IMR-90 (cell line): Measurements from ENCODE around the gene KCNH5. TPM values are rescaled to one million over a fixed set of nuclear protein-coding genes. Genes with fewer than 3 reads are reported as not detected.

Experiments
- ATAC-seq: fragments of 200-7000 bp; cut with Tn5 transposase; 2 replicates; pipeline ENCODE4 v1.9.1; 2020; ENCODE audit warnings: low read depth, mild to moderate bottlenecking, moderate library complexity
- BruUV-seq: library from RNA; stranded (reverse); fragments of 400-500 nt; replicated peaks from 2 replicates; lab custom pipeline; 2021; lab: Mats Ljungman, UMichigan
- CTCF ChIA-PET: fragments of 300-600 bp; formaldehyde crosslinking; extraction: SDS; loops from one replicate; lab custom pipeline; 2021; ENCODE audit warnings: antibody characterized with exemption; lab: Yijun Ruan, JAX
- POLR2A ChIA-PET: fragments of 300-600 bp; sonication (Branson Sonifier 250); formaldehyde crosslinking; loops from one replicate; lab custom pipeline; 2022; ENCODE audit warnings: antibody characterized with exemption; ENCODE audit not compliant: unreplicated experiment; lab: Charles Lee
- DNase-seq: peaks from one replicate; pipeline ENCODE4 v3.0.0; 2013
- H2AFZ ChIP-seq: replicated peaks from 2 replicates; pipeline ENCODE3; 2013; ENCODE audit warnings: low read length, mild to moderate bottlenecking; ENCODE audit not compliant: poor library complexity
- H2AK5ac ChIP-seq: 2 replicates; pipeline ENCODE4 v1.6.1; 2013; ENCODE audit warnings: low read depth, low read length, inconsistent platforms
- H2AK9ac ChIP-seq: replicated peaks from 2 replicates; pipeline ENCODE3; 2013; ENCODE audit warnings: mild to moderate bottlenecking, low read depth, low read length, moderate library complexity; ENCODE audit not compliant: poor library complexity
- H2BK120ac ChIP-seq: 2 replicates; pipeline ENCODE4 v1.6.1; 2013; ENCODE audit warnings: low read depth, low read length, inconsistent platforms
- H2BK15ac ChIP-seq: 3 replicates; pipeline ENCODE4 v1.6.1; 2013; ENCODE audit warnings: low read depth, low read length, inconsistent platforms
- H2BK20ac ChIP-seq: 2 replicates; pipeline ENCODE4 v1.6.1; 2013; ENCODE audit warnings: low read depth, mild to moderate bottlenecking, inconsistent platforms, low read length, moderate library complexity
- H2BK5ac ChIP-seq: 2 replicates; pipeline ENCODE4 v1.6.1; 2013; ENCODE audit warnings: mild to moderate bottlenecking, low read depth, low read length, inconsistent platforms; ENCODE audit not compliant: poor library complexity, severe bottlenecking
- H3K14ac ChIP-seq: replicated peaks from 2 replicates; pipeline ENCODE4 v1.6.1; 2013; ENCODE audit warnings: low read depth, low read length, inconsistent platforms
- H3K18ac ChIP-seq: 2 replicates; pipeline ENCODE4 v1.6.1; 2013; ENCODE audit warnings: low read depth, low read length, control low read depth
- H3K23ac ChIP-seq: 2 replicates; pipeline ENCODE4 v1.6.1; 2013; ENCODE audit warnings: low read depth, low read length, inconsistent platforms
- H3K27ac ChIP-seq: 2 replicates; pipeline ENCODE4 v1.5.1; 2013; ENCODE audit warnings: mild to moderate bottlenecking, control low read depth, low read length; ENCODE audit not compliant: insufficient read depth
- H3K27me3 ChIP-seq: 2 replicates; pipeline ENCODE4 v1.6.1; 2013; ENCODE audit warnings: low read length; ENCODE audit not compliant: control insufficient read depth, insufficient read depth
- H3K36me3 ChIP-seq: 2 replicates; pipeline ENCODE4 v1.6.1; 2013; ENCODE audit warnings: low read length, mixed read lengths; ENCODE audit not compliant: control insufficient read depth, insufficient read depth
- H3K4ac ChIP-seq: 2 replicates; pipeline ENCODE4 v1.6.1; 2013; ENCODE audit warnings: low read depth, low read length, inconsistent platforms
- H3K4me1 ChIP-seq: 2 replicates; pipeline ENCODE4 v1.6.1; 2013; ENCODE audit warnings: low read length, mixed read lengths; ENCODE audit not compliant: control insufficient read depth, insufficient read depth
- H3K4me2 ChIP-seq: 2 replicates; pipeline ENCODE4 v1.6.1; 2013; ENCODE audit warnings: low read depth, mild to moderate bottlenecking, control low read depth, low read length, moderate library complexity
- H3K4me3 ChIP-seq: 2 replicates; pipeline ENCODE4 v1.5.1; 2013; ENCODE audit warnings: low read depth, mild to moderate bottlenecking, control low read depth, low read length, moderate library complexity; ENCODE audit not compliant: insufficient read depth
- H3K56ac ChIP-seq: 2 replicates; pipeline ENCODE4 v1.6.1; 2013; ENCODE audit warnings: low read length, inconsistent platforms; ENCODE audit not compliant: insufficient read depth; ENCODE audit errors: extremely low read depth
- H3K79me1 ChIP-seq, 2 experiments: 2 replicates each; pipeline ENCODE4 v1.6.1; 2013; ENCODE audit warnings: low read length in 2 of 2, inconsistent platforms in 1 of 2, low read depth in 1 of 2
- H3K9ac ChIP-seq: 2 replicates; pipeline ENCODE4 v1.6.1; 2013; ENCODE audit warnings: low read depth, low read length, control low read depth
- H3K9me1 ChIP-seq: 2 replicates; pipeline ENCODE4 v1.6.1; 2013; ENCODE audit warnings: low read length, inconsistent platforms; ENCODE audit not compliant: insufficient read depth
- H3K9me3 ChIP-seq: 2 replicates; pipeline ENCODE4 v1.6.1; 2013; ENCODE audit warnings: low read length; ENCODE audit not compliant: control insufficient read depth, insufficient read depth
- H4K20me1 ChIP-seq: 2 replicates; pipeline ENCODE4 v1.6.1; 2013; ENCODE audit warnings: low read length, inconsistent platforms; ENCODE audit not compliant: insufficient read depth
- H4K5ac ChIP-seq: 2 replicates; pipeline ENCODE4 v1.6.1; 2013; ENCODE audit warnings: mild to moderate bottlenecking, low read depth, low read length, control low read depth
- H4K8ac ChIP-seq, 2 experiments: 2 replicates each; pipeline ENCODE4 v1.6.1; 2013; ENCODE audit warnings: low read depth in 2 of 2, low read length in 2 of 2, control low read depth in 1 of 2, inconsistent platforms in 1 of 2
- H4K91ac ChIP-seq: 2 replicates; pipeline ENCODE4 v1.6.1; 2013; ENCODE audit warnings: low read depth, low read length, inconsistent platforms; ENCODE audit not compliant: insufficient read depth
- BHLHE40 ChIP-seq: fragments of 150-350 bp; IDR thresholded peaks from 2 replicates; pipeline ENCODE4 v1.6.1; 2016; ENCODE audit warnings: mild to moderate bottlenecking, low read depth, low read length
- CEBPB ChIP-seq: IDR thresholded peaks from 2 replicates; pipeline ENCODE4 v1.6.1; 2012; ENCODE audit warnings: low read depth, low read length, improper control_type of control experiment
- CHD1 ChIP-seq: IDR thresholded peaks from 2 replicates; pipeline ENCODE4 v1.6.1; 2012; ENCODE audit warnings: low read depth, low read length, improper control_type of control experiment
- CTCF ChIP-seq: conservative IDR thresholded peaks from 2 replicates; pipeline ENCODE4 v1.5.1; 2012; ENCODE audit warnings: mild to moderate bottlenecking, low read depth, low read length, improper control_type of control experiment
- FOS ChIP-seq: fragments of 150-350 bp; IDR thresholded peaks from 2 replicates; pipeline ENCODE4 v1.6.1; 2016; ENCODE audit warnings: low read depth, low read length
- MAZ ChIP-seq: IDR thresholded peaks from 2 replicates; pipeline ENCODE4 v1.6.1; 2012; ENCODE audit warnings: low read depth, mild to moderate bottlenecking, low read length, improper control_type of control experiment, moderate library complexity, borderline replicate concordance
- MXI1 ChIP-seq: IDR thresholded peaks from 2 replicates; pipeline ENCODE4 v1.6.1; 2012; ENCODE audit warnings: low read depth, mild to moderate bottlenecking, low read length, moderate library complexity, borderline replicate concordance
- NFE2L2 ChIP-seq: fragments of 150-350 bp; IDR thresholded peaks from 2 replicates; pipeline ENCODE4 v1.6.1; 2016; ENCODE audit warnings: low read depth, mild to moderate bottlenecking, low read length
- RAD21 ChIP-seq: IDR thresholded peaks from 2 replicates; pipeline ENCODE4 v1.6.1; 2012; ENCODE audit warnings: low read length, improper control_type of control experiment
- RCOR1 ChIP-seq: IDR thresholded peaks from 2 replicates; pipeline ENCODE4 v1.6.1; 2012; ENCODE audit warnings: mild to moderate bottlenecking, low read length, improper control_type of control experiment; ENCODE audit not compliant: insufficient replicate concordance
- RFX5 ChIP-seq: IDR thresholded peaks from 2 replicates; pipeline ENCODE4 v1.8.0; 2012; ENCODE audit warnings: low read depth, mild to moderate bottlenecking, low read length, moderate library complexity
- WGBS, 2 experiments: methylation state at CpG; one replicate each; pipeline versions ENCODE4 v1.1.5 to v1.1.7; 2013; ENCODE audit warnings: missing lambda C conversion rate in 2 of 2; ENCODE audit not compliant: insufficient read length in 1 of 2; ENCODE audit errors: extremely low coverage in 2 of 2; 5-methylcytosine and 5-hydroxymethylcytosine counted together
- dilution Hi-C: fragments of 300-500 bp; cut with HindIII; formaldehyde crosslinking; loops from one replicate; pipeline ENCODE4 v1.14.3; 2018; ENCODE audit warnings: low sequenced_read_pairs; ENCODE audit not compliant: unreplicated experiment
- in situ Hi-C: fragments of 300-500 bp; cut with MboI; formaldehyde crosslinking; loops from 3 replicates; pipeline ENCODE4 v1.14.3; 2019; ENCODE audit warnings: low sequenced_read_pairs, inconsistent platforms, mixed read lengths
- intact Hi-C: fragments of 100-400 bp; cut with micrococcal nuclease; formaldehyde crosslinking; loops from 2 replicates; pipeline ENCODE4 v1.10.0; 2022
- polyA plus RNA-seq, 3 experiments: library from polyadenylated mRNA; depleted of rRNA; stranded (reverse); fragments of >200 nt; gene quantifications; 2 replicates each; pipeline ENCODE4 v1.2.3, GENCODE V29; 2012; ENCODE audit warnings: low replicate concordance in 1 of 3
- total RNA-seq: library from RNA; depleted of rRNA; stranded (reverse); fragments of >200 nt; gene quantifications from 2 replicates; pipeline ENCODE4 v1.2.3, GENCODE V29; 2012

Gene KCNH5
- total and polyA plus RNA-seq, 2 of the 4 experiments (the other 2 are of a cell fraction): under 0.01 to 0.03 TPM

GRCh38 chr14:63032641-63033040, 12.6 kb downstream of the KCNH5 start:
- intact Hi-C loops (no loop called here), in situ Hi-C loops (loop anchor here (10.0 kb wide), 1 partner anchor 848 kb away; no protein-coding TSS in a partner anchor), dilution Hi-C loops (no loop called here)
- Histone ChIP-seq H3K18ac (no peak overlapping the region), H2BK120ac (no peak overlapping the region), H3K9me1 (no peaks in the 10 kb centered on the region), H4K5ac (no peak overlapping the region), H2AK5ac (no peak overlapping the region), H4K20me1 (no peaks in the 10 kb centered on the region), H3K4me1 (no peaks in the 10 kb centered on the region), H2BK15ac (no peak overlapping the region), H3K14ac (no peak overlapping the region), H4K91ac (no peak overlapping the region), H3K23ac (no peak overlapping the region), H3K9me3 (no peaks in the 10 kb centered on the region), H3K79me1 (no peaks in the 10 kb centered on the region), H3K9ac (no peak overlapping the region), H3K56ac (no peak overlapping the region), H3K4me2 (no peak overlapping the region), H3K27ac (no peak overlapping the region), H2AFZ (no peak overlapping the region), H2BK20ac (no peak overlapping the region), H2BK5ac (no peak overlapping the region), H3K4me3 (no peak overlapping the region), H3K4ac (no peak overlapping the region), H2AK9ac (no peak overlapping the region), H3K36me3 (no peaks in the 10 kb centered on the region), H3K27me3 (no peaks in the 10 kb centered on the region; the same call in 1 of the 2 replicates), H4K8ac (no peak overlapping the region)
- no peak for ATAC-seq
- POLR2A ChIA-PET: no interaction called here
- WGBS, 2 experiments: no CpG with 5 or more reads among the region's 4 CpGs
- DNase-seq: no peak
- CTCF ChIA-PET: interaction anchor here (0.5 kb wide), 1 partner anchor 174 kb away, joined by 6 read pairs; no protein-coding TSS in a partner anchor
- no peak for TF ChIP-seq MAZ
- TF ChIP-seq RFX5: no peak
- TF ChIP-seq FOS: no peak
- TF ChIP-seq NFE2L2: no peak
- TF ChIP-seq RAD21: no peak
- no peak for TF ChIP-seq BHLHE40
- no peak for TF ChIP-seq MXI1
- no peak for TF ChIP-seq CTCF
- no peak for TF ChIP-seq CHD1
- TF ChIP-seq RCOR1: no peak
- TF ChIP-seq CEBPB: no peak
- BruUV-seq: no TSS peak
